HG03097 (cell line): ENCODE data around the gene MEGF11.
"Not testable (repeated sequence)": the region's sequence is repeated elsewhere in the genome, so short reads cannot be mapped to it uniquely, and the experiment has no call there.

Source experiments
- ATAC-seq: cut with Tn5 transposase; IDR thresholded peaks from one replicate; pipeline ENCODE4 v1.9.1; 2021; ENCODE audit not compliant: unreplicated experiment, low FRiP score

MEGF11 gene

DNA sequence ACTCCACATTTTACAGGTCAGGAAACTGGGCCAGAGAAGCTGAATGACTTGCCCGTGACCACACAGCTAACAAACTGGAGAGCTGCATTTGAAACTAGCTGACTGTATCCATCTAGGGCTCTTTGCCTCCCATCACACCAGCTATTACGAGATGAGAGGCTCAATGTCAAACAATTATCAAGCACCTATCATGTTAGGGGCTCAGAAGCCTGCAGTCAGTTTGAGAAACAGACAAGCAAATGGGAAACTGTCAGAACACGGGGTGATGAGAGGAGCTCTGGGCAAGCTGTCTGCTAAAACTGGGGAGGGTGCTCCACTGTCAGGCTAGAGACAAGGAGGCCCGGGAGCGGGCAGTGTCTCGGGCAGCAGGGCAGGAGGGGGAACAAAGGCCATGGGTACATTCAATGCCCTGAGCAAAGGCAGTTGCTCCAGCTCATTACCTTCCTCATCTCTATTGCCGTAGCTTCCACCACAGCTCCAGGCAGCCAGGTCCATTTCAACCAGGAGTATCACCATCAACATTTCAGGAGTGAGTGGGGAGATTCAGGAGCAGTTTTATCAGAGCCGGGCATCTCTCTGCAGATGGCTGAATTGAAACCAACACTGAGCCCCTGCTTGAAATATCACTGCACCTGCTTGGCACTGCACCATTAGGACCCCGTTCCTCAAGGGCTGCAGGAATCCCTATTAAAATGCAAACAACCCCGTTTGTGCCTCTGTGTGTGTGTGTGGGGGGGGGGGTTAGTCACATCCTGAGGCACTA is 261.6 kb downstream of the MEGF11 start:
- ATAC-seq, result no peak

DNA sequence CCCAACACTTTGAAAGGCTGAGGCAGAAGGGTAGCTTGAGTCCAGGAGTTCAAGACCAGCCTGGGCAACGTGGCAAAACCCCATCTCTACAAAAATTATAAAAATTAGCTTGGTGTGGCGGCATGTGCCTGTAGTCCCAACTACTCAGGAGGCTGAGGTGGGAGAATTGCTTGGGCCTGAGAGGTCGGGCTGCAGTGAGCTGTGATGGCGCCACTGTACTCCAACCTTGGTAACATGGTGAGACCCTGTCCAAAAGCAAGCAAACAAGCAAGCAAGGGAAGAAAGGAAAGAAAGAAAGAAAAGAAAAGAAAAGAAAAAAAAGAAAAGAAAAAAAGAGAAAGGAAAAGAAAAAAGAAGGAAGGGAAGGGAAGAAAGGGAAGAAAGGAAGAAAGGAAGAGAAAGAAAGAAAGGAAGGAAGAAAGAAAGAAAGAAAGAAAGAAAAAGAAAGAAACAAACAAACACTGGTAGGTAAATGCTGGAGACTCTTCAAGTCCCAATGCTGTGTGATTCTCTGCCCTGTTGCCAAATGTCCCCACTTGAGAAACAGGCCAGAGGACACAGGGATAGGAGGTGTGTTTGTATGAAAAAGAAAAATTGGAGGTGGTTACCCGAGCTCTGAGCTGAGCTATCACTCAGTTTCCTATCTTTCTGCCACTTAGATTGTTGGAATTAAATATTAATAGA is 263.1 kb downstream of the MEGF11 start:
- ATAC-seq, result no peak

- ATAC-seq, result no peak
These were observed 266.4 kb downstream of the MEGF11 start for GRCh38 chr15:65987100-65987499.

GRCh38 chr15:65986416-65986815 is 267.1 kb downstream of the MEGF11 start:
- ATAC-seq, result no peak

DNA sequence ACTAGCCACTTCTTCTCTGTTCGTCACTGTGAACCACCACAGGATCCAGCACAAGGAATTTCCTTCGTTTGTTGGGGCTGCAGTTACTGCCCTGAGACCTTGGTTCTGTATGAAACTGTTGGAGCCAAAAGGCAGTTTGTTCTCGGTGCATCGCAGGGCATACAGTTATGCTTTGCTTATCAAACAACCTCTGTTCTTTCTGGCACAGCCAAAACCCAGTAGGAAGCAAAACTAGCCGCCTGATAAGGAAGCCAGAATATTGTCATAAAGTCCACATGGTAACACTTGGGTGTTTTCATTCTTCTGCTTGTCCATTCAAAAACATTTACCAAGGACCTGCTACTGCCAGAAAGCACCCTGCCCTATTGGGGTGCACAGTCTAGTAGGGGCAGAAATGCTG is 268.2 kb downstream of the MEGF11 start:
- ATAC-seq, result no peak

GRCh38 chr15:65982627-65983322 is 270.8 kb downstream of the MEGF11 start:
- ATAC-seq, result no peak

DNA sequence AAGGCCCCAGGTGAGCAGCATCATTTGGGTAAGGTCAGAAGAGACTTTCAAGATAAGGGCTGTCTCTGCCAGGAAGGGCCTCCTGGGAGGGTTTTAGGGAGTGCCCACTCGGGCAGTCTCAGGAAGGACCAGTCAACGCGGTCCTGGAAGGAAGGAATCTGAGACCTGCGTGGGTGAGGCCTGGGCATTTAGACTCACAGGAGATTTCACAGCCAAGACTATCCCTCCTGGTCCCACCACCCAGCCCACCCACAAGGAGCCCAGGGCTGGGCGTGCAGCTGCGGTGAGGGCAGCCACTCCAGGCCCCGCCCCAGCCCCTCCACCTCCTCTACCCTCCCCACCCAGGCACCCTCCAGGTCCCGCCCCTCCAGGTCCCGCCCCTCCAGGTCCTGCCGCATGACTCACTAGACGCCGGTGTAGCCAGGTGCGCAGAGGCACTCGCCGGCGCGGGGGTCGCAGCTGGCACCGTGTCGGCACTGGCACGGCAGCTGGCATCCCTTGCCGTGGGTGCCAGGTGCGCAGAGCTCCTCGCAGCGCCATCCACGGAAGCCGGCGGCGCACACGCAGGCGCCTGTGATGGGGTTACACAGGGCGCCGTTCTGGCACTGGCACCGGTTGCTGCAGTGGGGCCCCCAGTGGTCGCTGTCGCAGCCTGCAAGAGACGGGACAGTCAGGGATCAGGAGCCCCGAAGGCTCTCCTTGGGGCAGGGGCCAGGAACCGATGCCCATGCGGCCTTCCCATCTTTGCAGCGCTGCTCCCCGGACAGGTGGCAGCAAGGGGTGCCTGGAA is 271.5 kb downstream of the MEGF11 start:
- ATAC-seq, result no peak

DNA sequence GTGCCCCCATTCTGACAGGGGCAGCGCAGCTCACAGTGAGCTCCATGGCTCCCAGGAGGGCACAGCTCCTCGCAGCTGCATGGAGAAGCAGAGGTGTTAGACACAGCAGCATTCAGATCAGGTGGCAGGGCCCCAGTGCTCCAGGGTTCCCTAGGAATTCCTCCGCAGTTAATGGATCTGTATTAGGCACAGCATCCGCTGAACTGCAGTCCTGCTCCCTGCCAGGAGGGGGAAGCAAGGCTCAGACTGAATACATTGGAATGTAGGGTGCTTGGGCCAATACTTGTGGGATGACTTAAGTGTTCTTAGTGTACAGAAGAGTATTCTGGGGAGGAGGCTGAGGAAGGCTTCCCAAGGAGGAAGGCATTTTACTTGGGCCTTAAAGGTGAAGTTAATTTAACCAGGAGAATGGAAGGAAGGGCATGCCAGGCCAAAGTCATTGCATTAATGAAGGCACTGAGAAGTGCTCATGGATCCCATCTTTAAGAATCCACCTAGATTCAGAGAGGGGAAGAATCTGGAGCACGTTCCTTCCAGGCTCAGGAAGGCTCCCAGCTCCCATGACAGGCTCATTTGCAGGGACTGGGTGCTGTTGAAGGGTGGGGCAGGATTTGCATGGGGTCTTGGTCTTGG is 272.6 kb downstream of the MEGF11 start:
- ATAC-seq, result no peak

- no peak for ATAC-seq
These were observed 273.7 kb downstream of the MEGF11 start for GRCh38 chr15:65979837-65980236.

- ATAC-seq, result no peak
These were observed 274.2 kb downstream of the MEGF11 start for GRCh38 chr15:65979316-65979715.

DNA sequence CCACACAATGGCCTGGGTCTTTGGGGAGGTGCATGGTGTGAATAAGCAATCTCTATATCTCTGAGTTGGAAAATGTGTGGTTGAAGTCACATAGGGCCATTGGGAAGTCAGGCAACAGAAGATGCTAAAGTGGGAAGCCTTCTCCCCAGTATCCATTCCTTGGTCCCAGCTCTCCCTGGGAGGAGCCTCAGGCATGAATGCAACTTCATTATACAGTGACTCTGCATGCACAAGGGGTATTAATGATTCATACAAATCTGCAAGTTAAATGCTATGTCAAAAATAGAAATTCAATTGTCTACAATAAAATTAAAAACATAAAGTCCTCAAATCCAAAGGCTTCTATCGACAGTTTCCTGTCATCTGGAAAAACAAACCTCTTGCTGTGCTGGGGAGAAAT is 275.4 kb downstream of the MEGF11 start:
- no peak for ATAC-seq

DNA sequence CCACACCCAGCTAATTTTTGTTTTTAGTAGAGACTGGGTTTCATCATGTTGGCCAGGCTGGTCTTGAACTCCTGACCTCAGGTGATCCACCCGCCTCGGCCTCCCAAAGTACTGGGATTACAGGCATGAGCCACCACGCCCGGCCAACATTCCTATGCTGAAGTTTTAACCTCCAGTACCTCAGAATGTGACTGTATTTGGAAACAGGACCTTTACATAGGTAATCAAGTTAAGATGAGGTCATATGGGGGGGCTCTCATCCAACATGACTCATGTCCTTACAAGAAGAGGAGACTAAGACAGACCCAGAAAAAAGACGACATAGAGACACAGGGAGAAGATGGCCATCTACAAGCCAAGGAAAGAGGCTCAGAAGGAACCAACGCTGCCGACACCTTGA is 277.4 kb downstream of the MEGF11 start:
- ATAC-seq, result not testable (repeated sequence)

DNA sequence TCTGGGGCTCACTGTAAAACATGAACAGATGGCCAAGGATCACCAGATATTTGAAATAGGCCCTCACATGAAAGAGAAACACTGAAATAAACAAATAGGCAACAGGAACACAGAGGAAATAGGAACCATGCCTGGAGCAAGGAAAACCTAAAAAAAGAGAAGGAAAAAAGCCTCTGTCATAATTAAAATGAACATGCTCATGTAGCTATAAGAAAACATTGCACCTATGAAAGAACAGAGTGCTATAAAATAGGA is 281.9 kb downstream of the MEGF11 start:
- no peak for ATAC-seq

GRCh38 chr15:65970937-65971740 is 282.4 kb downstream of the MEGF11 start:
- no peak for ATAC-seq

- ATAC-seq, result no peak
These were observed 283.4 kb downstream of the MEGF11 start for GRCh38 chr15:65969865-65970816.

DNA sequence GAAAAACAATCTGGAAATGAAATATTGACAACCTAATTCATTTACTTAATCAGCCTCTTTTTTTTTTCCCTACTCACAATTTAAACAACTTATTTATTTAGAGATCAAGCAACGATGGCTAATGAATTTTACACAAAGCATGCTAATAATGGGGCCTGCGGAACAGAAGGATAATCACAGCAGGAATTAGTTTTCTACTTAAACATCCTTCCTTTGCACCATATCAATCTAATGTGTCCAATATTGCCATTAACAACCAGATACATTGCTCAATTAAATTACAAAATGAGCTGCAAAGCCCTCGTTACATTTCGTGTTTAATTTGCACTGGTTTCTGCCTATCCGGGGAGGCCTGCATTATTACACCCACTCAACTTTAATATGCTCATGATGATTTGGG is 285.0 kb downstream of the MEGF11 start:
- no peak for ATAC-seq

DNA sequence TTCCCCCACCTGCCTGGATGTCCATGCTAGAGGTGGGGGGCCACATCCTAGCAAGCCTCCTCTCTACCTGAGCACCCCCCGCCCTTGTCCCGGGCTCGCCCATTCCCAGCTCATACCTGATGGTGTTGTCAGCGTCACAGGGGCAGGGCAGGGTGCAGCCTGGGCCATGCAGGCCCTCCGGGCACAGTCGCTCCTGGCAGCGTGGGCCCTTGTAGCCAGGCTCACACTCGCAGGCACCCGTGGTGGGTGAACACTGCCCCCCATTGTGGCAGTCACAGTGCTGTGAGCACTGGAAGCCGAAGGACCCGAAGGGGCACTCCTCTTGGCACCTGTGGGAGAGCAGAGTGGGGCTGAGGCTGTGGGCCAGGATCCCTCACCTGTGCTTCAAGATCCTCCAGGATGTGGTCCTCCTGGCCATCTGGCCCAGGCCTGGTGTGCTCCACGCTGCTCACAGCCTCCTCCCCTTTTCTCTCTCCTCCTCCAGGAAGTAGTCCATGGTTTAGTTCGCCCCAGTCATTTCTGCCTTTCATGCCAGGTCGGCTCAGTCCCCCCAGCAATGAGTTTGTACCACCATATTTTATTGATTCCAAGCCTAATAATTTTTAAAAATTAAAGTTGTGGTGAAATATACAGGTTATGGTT is 288.6 kb downstream of the MEGF11 start:
- no peak for ATAC-seq

DNA sequence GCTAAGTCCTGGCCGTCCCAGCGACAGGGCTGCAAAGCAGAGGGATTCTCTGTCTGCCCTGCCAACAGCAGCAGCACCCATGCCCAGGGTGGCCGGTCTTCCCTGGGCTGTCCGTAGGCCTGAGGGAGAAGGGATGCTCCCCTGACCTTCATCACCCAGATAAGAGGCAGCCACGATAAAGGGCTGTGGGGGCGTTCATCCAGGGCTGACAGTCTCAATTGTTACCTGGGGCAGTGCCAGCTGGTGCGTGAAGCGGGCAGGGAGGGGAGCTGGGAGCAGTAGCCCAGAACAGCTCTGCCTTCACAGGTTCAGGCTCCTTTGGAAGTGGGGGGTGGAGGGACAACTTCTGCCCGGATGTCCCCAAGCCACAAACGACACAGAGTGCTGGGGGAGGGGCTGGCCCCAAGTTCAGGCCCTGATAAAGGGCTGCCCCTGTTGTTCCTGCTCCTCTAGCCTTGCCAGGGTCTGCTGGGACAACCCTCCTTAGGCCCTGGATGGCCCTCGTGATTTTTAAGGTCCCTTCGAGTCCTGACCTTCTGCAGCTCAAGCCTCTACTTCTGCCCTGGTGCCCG is 289.6 kb downstream of the MEGF11 start:
- ATAC-seq, result no peak
